HTR-8/SVneo (cell line): ENCODE data around the gene PEX16.
A peak's percentile ranks its signal among the peaks of the same experiment; 100 is the strongest.
"Not testable (repeated sequence)": the region's sequence is repeated elsewhere in the genome, so short reads cannot be mapped to it uniquely, and the experiment has no call there.

ENCODE experiments used
- DNase-seq: peaks from one replicate; pipeline ENCODE4 v3.0.0; 2011; ENCODE audit warnings: low spot score, mixed read lengths; ENCODE audit not compliant: insufficient read length
- FAIRE-seq: peaks from 2 replicates; lab custom pipeline; 2011; peaks lifted over from hg19 to GRCh38; lab: Jason Lieb, UNC

Gene PEX16

DNA sequence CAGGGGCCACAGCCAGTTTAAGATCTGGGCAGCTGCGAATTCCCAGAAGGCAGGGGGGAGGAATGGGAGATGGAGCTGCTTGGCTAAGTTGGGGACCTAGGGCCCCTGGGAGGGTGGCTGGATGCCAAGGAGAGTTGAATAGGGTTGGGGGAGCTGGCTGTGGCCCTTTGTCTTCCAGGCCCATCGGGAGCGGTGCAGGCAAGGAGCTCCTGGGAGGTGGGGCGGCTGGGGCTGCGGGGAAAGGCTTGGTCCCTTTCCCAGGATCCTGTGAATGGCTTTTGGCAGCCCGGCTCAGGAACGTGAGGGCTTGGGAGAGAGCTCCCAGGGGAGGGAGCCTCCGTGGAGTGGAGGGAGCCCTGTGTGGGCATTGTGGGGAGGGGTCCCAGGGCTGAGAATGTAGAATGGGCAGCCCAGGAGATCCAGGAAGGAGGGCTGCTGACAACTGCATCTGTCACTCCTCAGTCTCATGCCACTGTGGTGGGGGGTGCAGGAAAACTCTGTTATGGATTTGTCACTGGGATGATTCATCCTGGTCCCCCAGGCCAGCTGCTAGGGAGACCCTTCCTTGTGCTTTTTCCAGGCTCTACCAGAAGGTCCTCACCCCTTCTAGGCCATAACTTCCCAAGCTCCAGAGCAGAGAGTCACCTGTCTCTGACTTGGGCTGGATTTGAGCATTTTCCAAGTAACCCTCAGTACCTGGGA is 16.6 kb downstream of the PEX16 start:
- no peak for FAIRE-seq
- no peak for DNase-seq

DNA sequence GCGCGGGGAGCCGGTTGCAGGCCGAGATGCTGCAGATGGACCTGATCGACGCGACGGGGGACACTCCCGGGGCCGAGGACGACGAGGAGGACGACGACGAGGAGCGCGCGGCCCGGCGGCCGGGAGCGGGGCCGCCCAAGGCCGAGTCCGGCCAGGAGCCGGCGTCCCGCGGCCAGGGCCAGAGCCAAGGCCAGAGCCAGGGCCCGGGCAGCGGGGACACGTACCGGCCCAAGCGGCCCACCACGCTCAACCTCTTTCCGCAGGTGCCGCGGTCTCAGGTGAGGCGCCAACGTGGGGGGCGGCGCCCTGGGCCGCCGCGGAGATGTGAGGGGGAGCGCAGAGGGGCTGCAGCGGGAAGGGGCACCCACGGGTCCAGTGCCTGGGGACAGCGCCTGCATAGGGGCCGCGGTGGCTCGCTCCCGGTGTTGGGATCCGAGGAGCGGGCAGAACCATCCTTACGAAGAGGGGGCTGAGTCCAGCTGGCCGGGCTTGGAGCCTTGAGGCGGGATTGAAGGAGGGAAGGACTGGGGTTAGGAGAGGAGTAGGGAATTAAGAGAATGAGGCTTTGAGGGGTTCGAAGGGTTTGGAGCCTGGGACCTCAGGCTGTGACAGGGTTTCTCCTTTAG is 17.4 kb downstream of the PEX16 start:
- not testable (repeated sequence) for FAIRE-seq, DNase-seq

DNA sequence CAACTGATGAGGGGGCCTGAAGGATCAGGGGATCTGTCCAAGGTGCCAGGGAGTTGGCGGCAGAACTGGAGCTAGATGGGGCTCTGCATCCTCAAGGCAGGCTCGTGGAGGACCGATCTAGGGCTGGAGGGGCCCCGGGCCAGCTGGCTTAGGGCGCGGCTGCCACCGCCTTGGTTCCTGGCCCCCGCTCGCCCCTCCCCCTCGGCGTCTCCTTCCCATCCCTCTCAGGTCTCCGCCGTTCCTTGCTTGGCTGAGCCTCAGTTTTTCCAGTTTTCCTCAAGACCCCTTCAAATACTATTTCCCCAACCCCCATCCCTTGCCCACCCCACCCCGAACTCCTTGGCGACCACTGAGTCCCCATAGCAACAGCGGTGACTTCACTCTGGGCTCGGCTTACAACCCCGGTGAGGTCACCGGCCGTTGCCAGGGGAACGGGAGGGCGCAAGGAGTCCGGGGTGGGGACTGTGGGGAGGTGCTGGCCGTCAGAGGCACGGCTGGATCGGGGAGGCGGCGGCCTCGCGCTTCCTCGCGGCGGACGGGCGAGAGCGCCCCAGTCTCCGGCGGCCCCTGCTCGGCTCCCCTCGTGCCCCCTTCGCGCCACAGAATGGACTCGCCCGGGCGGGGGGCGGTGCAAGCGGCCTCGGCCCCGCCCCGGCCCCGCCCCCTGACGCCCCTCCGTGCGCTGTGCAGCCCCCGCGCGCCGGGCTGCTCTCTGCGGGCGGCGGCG is 18.1 kb downstream of the PEX16 start:
- FAIRE-seq (peak; percentile 73), DNase-seq (peak; percentile 93)

GRCh38 chr11:45899086-45899447 is 18.6 kb downstream of the PEX16 start:
- FAIRE-seq (no peak), DNase-seq (no peak)

DNA sequence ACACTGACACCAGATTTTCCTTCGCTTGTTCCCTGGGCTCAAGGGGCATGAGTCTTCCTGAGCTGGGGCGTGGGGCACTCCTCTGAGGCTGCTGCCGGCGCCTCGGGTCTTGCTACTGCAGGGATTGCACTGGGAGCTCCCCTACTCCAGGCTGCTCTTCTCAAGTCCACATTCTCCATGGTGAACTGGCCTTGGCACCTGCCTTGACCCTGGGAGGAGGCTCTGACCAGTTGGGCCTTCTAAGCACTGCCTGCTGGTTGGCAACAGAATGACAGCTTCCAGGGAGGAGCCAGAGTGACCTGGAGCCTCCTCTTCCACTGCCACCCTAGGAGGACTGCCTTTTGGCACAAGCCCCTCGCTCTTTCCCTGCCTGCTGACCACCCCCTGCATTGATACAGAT is 20.1 kb downstream of the PEX16 start:
- DNase-seq (no peak), FAIRE-seq (no peak)

- DNase-seq = peak; percentile 42
- FAIRE-seq = no peak
Observed at GRCh38 chr11:45896422-45896984, 21.2 kb downstream of the PEX16 start.

DNA sequence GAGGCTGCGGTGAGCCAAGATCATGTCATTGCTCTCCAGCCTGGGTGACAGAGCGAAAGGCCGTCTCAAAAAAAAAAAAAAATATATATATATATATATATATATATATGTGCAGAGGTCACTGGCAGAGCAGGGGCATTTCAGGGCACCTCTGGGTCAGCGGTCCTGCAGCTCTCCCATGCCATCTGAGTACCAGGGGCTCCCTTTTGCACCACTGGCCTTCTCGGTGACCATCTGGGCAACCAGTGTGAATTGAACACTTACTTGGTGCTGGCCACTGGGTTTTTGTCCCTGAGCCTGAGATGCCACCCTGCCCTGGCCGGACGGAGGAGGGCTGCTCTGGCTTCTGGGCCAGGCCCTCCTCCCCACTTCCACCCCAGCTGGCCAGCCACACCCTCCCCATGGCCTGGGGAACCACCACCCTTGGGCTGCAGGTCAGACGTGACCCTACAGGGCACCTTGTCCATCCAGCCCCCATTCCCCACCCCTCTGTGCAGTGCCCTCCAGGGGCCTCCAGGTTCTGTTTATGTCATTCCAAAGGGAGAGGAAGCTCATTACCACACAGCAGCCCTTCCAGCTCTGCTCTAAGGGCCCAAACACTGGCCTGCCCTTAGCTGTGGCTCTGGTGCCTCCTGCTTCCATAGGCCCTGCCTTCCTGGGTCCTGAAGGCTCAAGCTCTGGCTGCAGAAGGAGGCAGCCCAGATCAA is 22.0 kb downstream of the PEX16 start:
- no peak for DNase-seq
- FAIRE-seq = no peak

GRCh38 chr11:45894555-45895247 is 23.0 kb downstream of the PEX16 start:
- FAIRE-seq (no peak), DNase-seq (no peak)

DNA sequence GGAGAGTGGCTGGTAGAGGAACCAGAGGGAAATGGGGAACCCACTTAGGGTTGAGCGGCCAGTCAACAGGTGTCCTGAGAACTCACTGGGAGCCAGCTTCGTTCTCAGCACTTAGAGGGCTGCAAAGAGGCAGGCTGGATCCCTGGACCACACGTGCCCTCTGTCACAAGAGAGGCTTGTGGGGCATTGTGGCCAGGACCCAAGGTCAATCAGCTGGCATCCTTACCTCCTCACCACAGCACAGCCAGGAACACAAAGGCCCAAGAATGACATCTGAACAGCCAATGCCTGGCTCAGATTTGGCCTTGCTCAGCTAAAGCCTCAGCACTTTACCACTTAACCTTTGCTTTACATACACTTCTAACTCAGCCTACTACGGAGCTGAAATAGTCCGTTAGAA is 24.8 kb downstream of the PEX16 start:
- no peak for FAIRE-seq

DNA sequence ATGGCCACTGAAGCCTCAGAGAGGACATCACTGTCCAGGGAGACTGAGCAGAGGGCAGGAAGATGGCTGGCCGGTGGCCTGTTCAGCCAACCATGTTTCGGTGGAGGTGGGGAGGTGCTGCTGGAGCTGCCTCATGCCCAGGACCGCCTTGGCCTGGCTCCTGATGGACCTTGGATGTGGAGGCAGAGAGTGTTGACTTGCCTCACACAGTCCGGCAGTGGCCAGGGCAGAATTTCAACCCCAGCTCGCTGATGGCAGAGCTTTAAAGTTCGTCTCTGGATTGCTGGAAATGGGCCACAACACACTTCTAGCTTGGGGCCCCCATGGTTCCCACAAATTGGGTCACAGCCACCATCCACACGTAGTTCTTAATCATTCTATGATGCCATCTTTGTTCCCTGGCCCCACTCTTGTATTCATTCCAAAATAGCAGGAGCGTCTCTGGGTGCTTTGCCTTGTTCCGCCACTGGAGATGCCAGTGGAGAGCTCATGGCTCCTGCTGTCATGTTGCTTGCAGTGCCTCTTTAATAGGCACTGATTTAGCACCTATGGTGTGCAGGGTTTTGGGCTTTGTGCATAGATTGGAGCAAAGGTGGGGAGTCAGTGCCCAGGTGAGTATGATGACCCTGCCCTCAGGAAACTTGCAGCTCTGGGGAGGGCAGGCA is 26.7 kb downstream of the PEX16 start:
- no peak for DNase-seq
- peak; percentile 33 for FAIRE-seq

More for the DNA sequence above, 24.8 kb downstream of the PEX16 start:
- DNase-seq = no peak

DNA sequence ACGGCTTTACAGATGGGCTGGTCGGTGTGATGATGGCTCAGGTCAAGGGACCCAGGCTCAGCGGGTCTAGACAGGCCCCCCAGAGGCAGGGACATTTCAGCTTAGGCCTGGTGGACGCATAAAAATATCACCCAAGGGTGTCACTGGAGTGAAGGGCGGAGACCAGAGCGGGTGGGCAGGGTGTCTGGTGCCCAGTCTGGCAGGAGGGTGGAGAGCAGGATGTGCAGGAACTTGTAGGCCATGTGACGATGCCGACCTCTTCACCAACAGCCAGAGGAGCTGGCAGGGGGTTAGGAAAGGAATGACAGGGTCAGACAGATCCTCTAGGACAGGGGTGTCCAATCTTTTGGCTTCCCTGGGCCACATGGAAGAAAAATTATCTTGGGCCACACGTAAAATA is 27.7 kb downstream of the PEX16 start:
- DNase-seq (no peak), FAIRE-seq (no peak)

DNA sequence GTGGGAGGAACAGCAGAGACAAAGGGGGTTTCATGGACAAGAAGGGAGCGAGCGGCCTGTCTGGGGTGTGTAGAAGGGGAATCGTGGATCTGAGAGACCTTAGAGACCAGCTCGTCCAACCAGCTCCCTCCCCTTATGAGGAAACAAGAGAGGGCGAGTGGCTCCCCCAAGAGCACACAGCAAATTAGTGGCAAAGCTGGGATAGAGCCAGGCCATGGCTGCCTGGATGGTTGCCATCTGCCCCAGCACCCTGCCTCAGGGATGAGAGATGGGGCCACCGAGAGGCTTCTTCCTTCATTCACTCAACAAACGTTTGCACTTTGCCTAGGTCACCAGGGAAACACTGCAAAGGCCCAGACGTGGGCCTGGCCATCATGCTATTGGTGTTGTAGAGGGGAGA is 28.1 kb downstream of the PEX16 start:
- FAIRE-seq = no peak

DNA sequence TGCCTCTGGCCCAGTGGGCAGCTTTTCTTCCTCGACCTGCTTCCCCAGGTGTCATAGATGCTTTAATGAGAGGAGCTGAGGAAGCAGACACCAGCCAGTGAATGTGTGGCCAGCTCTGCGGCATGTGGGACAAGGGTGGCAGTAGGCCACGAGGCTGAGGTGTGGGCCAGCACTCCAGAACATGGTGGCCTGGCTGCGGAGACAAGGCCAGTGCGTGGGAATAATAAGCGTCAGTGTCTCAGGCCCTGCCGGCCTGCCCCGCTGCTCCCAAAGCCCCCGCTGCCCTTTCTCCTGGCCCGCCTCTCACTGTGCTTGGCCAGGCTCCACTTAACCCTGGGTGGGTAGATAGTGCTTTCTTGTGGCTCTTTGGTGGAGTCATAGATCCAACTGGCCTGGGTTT is 30.1 kb downstream of the PEX16 start:
- no peak for DNase-seq
- FAIRE-seq = no peak

More for the DNA sequence above, 28.1 kb downstream of the PEX16 start:
- no peak for DNase-seq

DNA sequence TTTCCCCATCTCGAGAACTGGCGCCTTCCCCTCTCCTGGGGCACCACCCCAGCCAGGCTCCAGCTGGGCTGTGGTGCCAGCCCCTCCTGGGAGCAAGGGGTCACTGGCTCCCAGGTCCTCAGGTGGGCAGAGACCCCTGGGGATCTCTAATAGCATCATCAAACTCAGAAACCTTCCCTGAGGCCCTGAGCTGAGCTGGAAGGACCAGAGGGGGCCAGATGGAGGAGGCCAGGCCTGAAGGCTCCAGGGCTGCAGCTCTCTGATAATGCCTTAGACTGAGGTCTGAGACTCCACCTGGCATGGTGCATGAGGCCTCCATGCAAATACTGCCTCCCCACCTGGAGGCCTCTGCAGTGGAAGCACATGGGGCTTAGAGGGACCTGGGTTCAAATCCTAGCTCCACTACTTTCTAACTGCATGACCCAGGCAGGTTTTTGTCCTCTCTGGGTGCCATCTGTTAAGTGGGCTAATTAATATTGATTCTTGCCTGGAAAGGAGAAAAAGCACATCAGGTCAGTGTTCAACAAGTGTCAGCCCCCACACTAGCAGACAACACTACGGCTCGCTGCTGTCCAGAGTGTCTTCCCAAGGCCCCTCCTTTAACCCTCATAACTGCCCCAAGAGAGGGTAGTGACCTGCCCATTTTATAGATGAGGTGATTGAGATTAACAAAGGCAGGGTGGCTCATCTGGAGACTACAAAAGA is 30.7 kb downstream of the PEX16 start:
- FAIRE-seq = no peak
- DNase-seq = no peak

GRCh38 chr11:45885921-45886721 is 31.6 kb downstream of the PEX16 start:
- FAIRE-seq = no peak

DNA sequence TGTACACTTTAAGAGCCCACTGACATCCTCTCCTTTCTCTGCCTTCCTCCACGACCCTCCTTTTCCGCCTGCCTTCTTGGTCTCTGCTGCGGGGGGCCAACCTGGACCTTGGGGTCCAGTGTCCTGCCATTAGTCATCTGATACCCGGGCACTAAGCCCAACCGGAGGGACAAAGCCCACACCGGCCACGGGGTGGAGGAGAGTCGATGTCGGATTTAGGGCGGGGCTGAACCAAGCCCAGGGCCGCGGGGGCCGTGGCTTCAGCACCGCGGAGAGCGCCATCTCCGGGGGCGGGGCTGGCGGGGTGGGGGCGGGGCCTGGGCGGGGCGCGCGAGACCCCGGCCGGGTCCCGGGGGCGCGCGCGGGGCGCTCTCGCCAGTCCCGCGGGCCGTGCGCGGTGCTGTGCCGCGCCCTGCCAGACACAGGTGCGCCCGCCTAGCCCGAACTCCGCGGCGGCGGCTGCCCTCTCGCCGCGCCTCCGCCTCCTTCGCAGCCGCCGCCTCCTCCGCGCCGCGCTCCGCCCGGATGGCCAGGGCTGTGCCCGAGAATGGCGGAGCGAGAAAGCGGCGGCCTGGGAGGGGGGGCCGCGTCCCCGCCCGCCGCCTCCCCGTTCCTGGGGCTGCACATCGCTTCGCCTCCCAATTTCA is 32.3 kb downstream of the PEX16 start, which contains the start of gene MAPK8IP1:
Gene MAPK8IP1 (plus strand): TSS at position 378 of the 647 bp plus-strand sequence. CDS start 170 bp downstream, at position 548.
- peak; percentile 80 for FAIRE-seq
- peak; percentile 54 for DNase-seq

More at GRCh38 chr11:45885921-45886721, 31.6 kb downstream of the PEX16 start:
- no peak for DNase-seq

- DNase-seq (no peak), FAIRE-seq (no peak)
Observed at GRCh38 chr11:45884596-45885185, 33.0 kb downstream of the PEX16 start.
